MCF 10A (cell line): ENCODE data around the gene TOPBP1. TPM values are rescaled to one million over a fixed set of nuclear protein-coding genes. Genes with fewer than 3 reads are reported as not detected.
A peak's percentile ranks its signal among the peaks of the same experiment; 100 is the strongest.

ENCODE experiments used
- BruUV-seq: library from RNA; stranded (reverse); fragments of 400-500 nt; replicated peaks from 2 replicates; lab custom pipeline; 2021; lab: Mats Ljungman, UMichigan
- CTCF ChIA-PET: fragments of 300-600 bp; sonication (Branson Sonifier 250); formaldehyde crosslinking; extraction: SDS; loops from one replicate; lab custom pipeline; 2021; ENCODE audit warnings: antibody characterized with exemption, inconsistent platforms; lab: Yijun Ruan, JAX
- POLR2A ChIA-PET: fragments of 300-600, 350-650 bp; sonication (Branson Sonifier 250); formaldehyde crosslinking; extraction: SDS; loops from one replicate; lab custom pipeline; 2020; ENCODE audit warnings: antibody characterized with exemption, inconsistent platforms; lab: Yijun Ruan, JAX
- DNase-seq: peaks from one replicate; pipeline ENCODE4 v3.0.0-alpha.2; 2018; ENCODE audit not compliant: unreplicated experiment
- H3K27ac Mint-ChIP-seq: one replicate; pipeline ENCODE4 v1.8.0; 2022; ENCODE audit warnings: mild to moderate bottlenecking, low read depth, mixed read lengths; ENCODE audit not compliant: unreplicated experiment
- H3K27me3 Mint-ChIP-seq: one replicate; pipeline ENCODE4 v1.8.0; 2022; ENCODE audit warnings: mixed read lengths; ENCODE audit not compliant: insufficient read depth, unreplicated experiment
- H3K36me3 Mint-ChIP-seq: one replicate; pipeline ENCODE4 v1.8.0; 2022; ENCODE audit warnings: mild to moderate bottlenecking, moderate library complexity, mixed read lengths; ENCODE audit not compliant: insufficient read depth, unreplicated experiment
- H3K4me1 Mint-ChIP-seq: one replicate; pipeline ENCODE4 v1.8.0; 2022; ENCODE audit warnings: mixed read lengths; ENCODE audit not compliant: insufficient read depth, unreplicated experiment
- H3K4me3 Mint-ChIP-seq: one replicate; pipeline ENCODE4 v1.8.0; 2022; ENCODE audit warnings: mild to moderate bottlenecking, moderate library complexity, mixed read lengths; ENCODE audit not compliant: unreplicated experiment
- H3K9me3 Mint-ChIP-seq: one replicate; pipeline ENCODE4 v1.8.0; 2022; ENCODE audit warnings: mixed read lengths; ENCODE audit not compliant: unreplicated experiment
- intact Hi-C: fragments of 100-400 bp; cut with micrococcal nuclease; formaldehyde crosslinking; loops from 2 replicates; pipeline ENCODE4 v1.14.1; 2022
- total RNA-seq: library from RNA; stranded (reverse); gene quantifications from 2 replicates; pipeline ENCODE4 v1.2.3, GENCODE V29; 2022
- TF ChIP-seq, protein P1 (sequence below): fragments of 200-600 bp; IDR thresholded peaks from one replicate; pipeline ENCODE4 v1.8.0; 2022; ENCODE audit warnings: antibody characterized with exemption, mild to moderate bottlenecking; ENCODE audit not compliant: unreplicated experiment

Gene TOPBP1
- total RNA-seq, 1 experiment from 2014 or later, result 27.7 TPM

DNA sequence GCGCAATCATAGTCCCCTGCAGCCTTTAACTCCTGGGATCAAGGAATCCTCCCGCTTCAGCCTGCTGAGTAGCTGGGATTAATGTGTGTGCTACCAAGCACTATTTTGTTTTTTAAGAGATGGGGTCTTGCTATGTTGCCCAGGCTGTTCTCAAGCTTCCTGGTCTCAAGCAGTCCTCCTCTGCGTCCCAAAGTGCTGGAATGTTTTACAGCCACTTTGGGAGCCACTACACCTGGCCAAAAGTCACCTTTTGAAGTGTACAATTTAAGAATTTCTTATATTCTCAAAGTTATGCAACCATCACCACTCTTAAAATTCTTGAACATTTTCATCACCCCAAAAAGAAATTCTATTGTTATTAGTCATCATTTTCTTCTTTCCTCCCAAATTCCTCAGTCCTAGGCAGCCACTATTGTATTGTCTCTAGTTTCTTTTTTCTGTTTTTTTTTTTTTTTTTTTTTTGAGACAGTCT, 70.4 kb downstream of the TOPBP1 start:
- H3K4me3 Mint-ChIP-seq, result no peak overlapping the region
- TF ChIP-seq, protein P1, sequence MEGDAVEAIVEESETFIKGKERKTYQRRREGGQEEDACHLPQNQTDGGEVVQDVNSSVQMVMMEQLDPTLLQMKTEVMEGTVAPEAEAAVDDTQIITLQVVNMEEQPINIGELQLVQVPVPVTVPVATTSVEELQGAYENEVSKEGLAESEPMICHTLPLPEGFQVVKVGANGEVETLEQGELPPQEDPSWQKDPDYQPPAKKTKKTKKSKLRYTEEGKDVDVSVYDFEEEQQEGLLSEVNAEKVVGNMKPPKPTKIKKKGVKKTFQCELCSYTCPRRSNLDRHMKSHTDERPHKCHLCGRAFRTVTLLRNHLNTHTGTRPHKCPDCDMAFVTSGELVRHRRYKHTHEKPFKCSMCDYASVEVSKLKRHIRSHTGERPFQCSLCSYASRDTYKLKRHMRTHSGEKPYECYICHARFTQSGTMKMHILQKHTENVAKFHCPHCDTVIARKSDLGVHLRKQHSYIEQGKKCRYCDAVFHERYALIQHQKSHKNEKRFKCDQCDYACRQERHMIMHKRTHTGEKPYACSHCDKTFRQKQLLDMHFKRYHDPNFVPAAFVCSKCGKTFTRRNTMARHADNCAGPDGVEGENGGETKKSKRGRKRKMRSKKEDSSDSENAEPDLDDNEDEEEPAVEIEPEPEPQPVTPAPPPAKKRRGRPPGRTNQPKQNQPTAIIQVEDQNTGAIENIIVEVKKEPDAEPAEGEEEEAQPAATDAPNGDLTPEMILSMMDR, result no peak
- H3K9me3 Mint-ChIP-seq, result no peaks in the 10 kb centered on the region
- H3K27ac Mint-ChIP-seq, result peak overlapping the region; percentile 23
- H3K36me3 Mint-ChIP-seq, result peaks cover 48% of the 10 kb centered on the region
- H3K27me3 Mint-ChIP-seq, result no peaks in the 10 kb centered on the region
- ChIA-PET CTCF (interaction anchor here (0.7 kb wide), 1 partner anchor 224 kb away, joined by 4 read pairs; no protein-coding TSS in a partner anchor), POLR2A (interaction anchor here (0.5 to 1.6 kb wide), 2 partner anchors 22 to 215 kb away, joined by 3 to 5 read pairs; no protein-coding TSS in a partner anchor)
- intact Hi-C loops, result no loop called here
- no TSS peak for BruUV-seq
- DNase-seq, result peak; percentile 54
- peaks cover 42% of the 10 kb centered on the region for H3K4me1 Mint-ChIP-seq

DNA sequence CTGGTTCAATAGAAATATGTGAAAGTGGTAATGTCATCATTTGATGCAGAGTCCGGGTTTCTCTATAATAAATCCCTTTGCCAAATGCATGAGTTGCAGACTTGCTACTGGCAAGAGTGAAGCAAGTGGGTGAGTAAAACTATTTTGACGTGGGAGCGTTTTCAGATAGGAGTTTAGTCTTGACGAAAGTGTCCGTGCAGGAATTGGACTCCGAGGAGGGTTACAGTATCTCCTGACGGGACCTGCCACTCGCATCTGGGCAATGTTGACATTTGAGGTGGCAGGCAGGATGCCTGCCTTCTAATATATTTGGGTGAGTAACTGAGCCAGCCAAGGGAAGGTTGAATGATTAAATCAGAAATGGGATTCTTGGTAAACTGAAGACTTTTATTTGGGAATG, 72.2 kb downstream of the TOPBP1 start:
- intact Hi-C loops, result no loop called here
- H3K27me3 Mint-ChIP-seq, result no peaks in the 10 kb centered on the region
- H3K9me3 Mint-ChIP-seq, result no peaks in the 10 kb centered on the region
- TF ChIP-seq, protein P1, result no peak
- H3K4me1 Mint-ChIP-seq, result peaks cover 36% of the 10 kb centered on the region
- peak overlapping the region; percentile 72 for H3K27ac Mint-ChIP-seq
- H3K36me3 Mint-ChIP-seq, result peaks cover 66% of the 10 kb centered on the region
- ChIA-PET CTCF (interaction anchor here (0.9 kb wide), 1 partner anchor 10 kb away, joined by 3 read pairs; no protein-coding TSS in a partner anchor), POLR2A (interaction anchor here (1.1 to 3.5 kb wide), 2 partner anchors 15 to 17 kb away, joined by 3 to 6 read pairs; partner anchors contain the start of gene CDV3)
- no TSS peak for BruUV-seq
- no peak for DNase-seq
- H3K4me3 Mint-ChIP-seq, result no peak overlapping the region

DNA sequence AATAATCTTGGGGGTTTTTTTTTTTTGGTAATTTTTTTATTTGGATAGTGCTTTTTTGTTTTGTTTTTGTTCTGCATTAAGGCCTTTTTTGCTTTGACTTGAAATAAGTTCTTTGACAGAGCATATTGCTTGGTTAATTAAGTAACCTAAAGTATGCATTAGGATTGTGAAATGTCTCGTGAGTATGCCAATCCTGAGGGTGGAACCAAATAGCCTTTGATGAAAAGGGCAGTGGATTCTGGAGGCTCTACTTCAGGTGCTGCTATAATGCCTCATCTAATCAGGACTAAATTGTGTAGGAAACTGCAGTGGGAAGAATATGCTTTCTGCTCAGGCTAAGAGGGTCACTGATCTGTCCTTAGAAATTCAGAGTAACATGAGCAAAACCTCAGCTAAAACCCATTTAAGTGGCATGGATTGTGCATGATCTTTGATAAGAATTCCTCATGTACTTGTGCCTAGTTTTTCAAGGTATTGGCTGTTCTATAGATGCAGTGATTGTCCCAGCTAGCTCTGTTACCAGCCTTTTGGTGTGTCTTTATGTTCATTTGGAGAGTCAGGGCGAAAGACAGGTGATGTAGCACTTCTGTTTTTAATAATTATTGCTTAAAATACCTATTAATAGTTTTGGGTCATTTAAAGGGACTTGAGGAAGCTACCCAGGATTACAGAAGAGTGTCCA, 72.8 kb downstream of the TOPBP1 start:
- intact Hi-C loops, result no loop called here
- Mint-ChIP-seq H3K27me3 (no peaks in the 10 kb centered on the region), H3K36me3 (peaks cover 72% of the 10 kb centered on the region), H3K4me1 (peaks cover 36% of the 10 kb centered on the region), H3K4me3 (no peak overlapping the region), H3K9me3 (no peaks in the 10 kb centered on the region), H3K27ac (peak overlapping the region; percentile 72)
- POLR2A ChIA-PET, result interaction anchor here (1.1 to 3.5 kb wide), 2 partner anchors 14 to 16 kb away, joined by 3 to 6 read pairs; partner anchors contain the start of gene CDV3
- TF ChIP-seq, protein P1, result no peak
- no peak for DNase-seq
- CTCF ChIA-PET, result interaction anchor here (0.9 kb wide), 1 partner anchor 10 kb away, joined by 3 read pairs; no protein-coding TSS in a partner anchor
- TSS peak; percentile 37 for BruUV-seq

DNA sequence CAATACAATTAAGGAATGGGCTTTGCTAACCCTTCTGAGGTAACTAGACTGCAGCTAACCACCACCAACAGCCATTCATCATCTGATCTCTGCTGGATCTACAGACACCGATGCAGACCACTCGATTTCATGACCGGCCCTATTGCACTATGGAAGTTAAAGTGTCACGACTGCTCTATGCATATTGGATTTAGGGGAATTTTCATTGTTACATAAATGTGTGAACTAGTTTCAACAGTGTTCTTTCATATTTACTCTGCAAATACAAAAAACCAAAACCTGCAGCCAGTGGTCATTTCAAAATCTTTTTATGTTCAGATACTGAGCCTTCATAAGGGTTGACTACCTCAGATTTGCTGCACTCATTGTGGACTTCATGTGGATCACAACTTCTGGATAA, 73.7 kb downstream of the TOPBP1 start:
- DNase-seq, result no peak
- Mint-ChIP-seq H3K9me3 (no peaks in the 10 kb centered on the region), H3K27ac (peak overlapping the region; percentile 72), H3K36me3 (peaks cover 81% of the 10 kb centered on the region), H3K27me3 (no peaks in the 10 kb centered on the region), H3K4me1 (peaks cover 32% of the 10 kb centered on the region), H3K4me3 (no peak overlapping the region)
- TF ChIP-seq, protein P1, result no peak
- no TSS peak for BruUV-seq
- intact Hi-C loops, result no loop called here
- CTCF ChIA-PET, result interaction anchor here (0.5 to 1.7 kb wide), 6 partner anchors 10 to 862 kb away, joined by 3 to 7 read pairs (median 3); no protein-coding TSS in a partner anchor
- POLR2A ChIA-PET, result interaction anchor here (1.1 to 3.5 kb wide), 4 partner anchors 10 to 19 kb away, joined by 3 to 8 read pairs (median 6); partner anchors contain the start of gene CDV3
